T-helper 22 cell (primary cell): Measurements from ENCODE around the gene OR51B4.
"Not testable (repeated sequence)": the region's sequence is repeated elsewhere in the genome, so short reads cannot be mapped to it uniquely, and the experiment has no call there.

Experiments
- DNase-seq: peaks from one replicate; pipeline ENCODE4 v3.0.0-alpha.2; 2020; ENCODE audit warnings: low read depth

Gene OR51B4

DNA sequence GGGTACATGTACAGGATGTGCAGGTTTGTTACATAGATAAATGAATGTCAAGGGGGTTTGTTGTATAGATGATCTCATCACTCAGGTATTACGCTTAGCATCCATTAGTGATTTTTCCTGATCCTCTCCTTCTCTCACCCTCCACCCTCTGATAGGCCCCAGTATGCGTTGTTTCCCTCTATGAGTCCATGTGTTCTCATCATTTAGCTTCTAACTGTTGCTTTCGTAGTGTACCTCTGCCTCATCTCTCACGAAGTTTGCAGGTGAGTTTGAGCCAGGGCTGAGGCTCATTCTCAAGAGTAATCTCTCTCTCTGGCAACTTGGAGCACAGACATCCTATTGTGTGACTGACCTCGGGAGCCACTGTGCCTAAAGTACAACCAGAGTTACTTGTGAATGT, 27.4 kb downstream of the OR51B4 start:
- no peak for DNase-seq

DNA sequence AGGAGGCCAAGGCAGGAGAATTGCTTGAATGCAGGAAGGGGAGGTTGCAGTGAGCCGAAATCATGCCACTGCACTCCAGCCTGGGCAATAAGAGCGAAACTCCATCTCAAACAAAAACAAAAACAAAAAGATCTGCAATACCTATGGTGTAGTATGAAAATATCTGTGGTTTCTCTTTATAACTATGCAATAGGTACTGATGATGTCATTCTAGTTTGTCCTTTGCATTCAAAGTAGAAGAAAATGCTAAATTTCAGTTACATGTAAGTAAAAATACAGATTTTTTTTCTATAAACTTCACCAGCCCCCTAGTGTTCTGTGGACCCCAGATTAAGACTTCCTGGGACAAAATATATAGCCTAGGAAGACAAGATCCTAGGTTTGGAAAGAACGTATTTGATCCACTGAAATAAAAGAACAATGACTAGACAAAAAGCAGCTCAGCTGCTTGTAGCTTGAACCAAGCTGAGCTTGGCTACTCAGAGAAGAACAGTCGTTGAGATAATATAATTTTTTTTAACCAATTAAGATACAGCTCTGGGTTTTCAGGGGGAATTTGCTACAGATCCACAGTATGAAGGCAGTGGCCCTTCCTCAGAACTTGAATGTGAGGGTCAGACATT, 29.2 kb downstream of the OR51B4 start:
- DNase-seq, result no peak

DNA sequence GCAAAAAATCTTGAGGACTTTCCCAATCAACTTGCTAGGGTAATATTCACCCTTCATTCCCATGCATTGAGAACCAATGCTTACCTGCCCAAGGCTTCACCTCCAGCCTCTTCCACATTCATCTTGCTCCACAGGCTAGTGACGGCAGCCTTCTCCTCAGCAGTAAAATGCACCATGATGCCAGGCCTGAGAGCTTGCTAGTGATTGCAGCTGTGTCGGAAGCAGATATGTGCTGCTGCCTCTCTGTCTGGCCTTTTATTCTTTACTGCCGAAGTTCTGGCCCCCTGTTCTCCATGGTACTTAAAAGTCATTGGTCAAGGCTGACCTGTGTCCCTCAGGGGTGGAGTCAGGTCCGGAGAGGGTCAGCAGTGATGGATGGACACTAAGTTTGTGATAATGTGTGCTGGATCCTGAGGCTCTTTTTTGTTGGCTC, 32.0 kb downstream of the OR51B4 start, which contains the start of gene HBE1:
TSS of gene HBE1 (minus strand) at position 231 of the 433 bp plus-strand sequence. CDS start at position 176, 55 bp downstream.
- DNase-seq, result no peak

DNA sequence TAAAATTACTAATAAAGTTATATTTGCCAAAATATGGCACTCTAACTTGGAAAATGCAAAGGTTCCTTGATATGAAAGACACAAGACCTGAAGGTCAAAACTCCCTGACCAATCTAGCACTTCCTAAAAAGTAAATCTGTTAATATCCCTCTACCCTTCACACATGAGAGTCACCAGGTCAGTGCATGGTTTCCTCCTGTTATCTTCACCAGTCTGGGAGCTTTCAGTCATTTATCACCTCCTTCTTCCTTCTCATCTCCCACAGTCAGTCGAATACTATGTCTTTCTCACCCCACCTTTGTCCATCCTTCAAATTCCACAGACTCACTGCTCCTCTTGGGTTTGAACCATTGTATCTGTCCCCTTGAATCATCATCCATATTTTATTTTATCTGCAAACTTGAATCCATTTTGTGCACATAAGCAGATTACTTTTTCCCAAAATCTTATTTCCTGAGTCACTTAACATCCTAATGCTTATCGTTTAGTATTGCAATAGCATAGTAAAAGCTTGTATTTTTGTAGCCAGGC, 34.6 kb downstream of the OR51B4 start:
- no peak for DNase-seq

DNA sequence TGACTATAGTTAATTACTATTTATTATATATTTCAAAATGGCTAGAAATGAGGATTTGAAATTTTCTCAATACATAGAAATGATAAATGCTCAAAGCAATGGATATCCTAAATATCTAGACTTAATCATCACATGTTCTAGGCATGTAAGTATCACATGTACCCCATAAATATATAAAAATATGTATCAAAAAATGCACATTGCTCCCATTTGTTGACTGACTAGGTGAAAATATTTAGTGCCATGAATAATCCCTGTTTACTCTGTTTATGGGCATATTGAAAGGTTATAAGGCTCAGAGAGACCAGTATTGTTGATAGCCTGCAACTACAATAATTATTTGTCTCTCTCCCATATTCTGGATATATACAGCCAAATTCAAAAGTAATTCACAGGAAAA, 35.1 kb downstream of the OR51B4 start:
- no peak for DNase-seq

DNA sequence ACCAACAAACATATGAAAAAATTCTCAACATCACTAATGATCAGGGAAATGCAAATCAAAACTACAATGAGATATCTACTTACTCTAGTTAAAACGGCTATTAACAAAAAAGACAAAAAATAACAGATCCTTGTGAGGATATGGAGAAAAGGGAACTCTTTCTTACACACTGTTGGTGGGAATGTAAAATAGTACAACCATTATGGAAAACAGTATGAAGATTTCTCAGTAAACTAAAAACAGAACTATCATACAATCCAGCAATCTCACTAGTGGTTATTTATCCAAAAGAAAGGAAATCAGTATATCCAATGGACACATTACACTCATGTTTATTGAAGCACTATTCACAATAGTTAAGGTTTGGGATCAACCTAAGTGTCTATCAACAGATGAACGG, 35.9 kb downstream of the OR51B4 start:
- DNase-seq, result no peak

DNA sequence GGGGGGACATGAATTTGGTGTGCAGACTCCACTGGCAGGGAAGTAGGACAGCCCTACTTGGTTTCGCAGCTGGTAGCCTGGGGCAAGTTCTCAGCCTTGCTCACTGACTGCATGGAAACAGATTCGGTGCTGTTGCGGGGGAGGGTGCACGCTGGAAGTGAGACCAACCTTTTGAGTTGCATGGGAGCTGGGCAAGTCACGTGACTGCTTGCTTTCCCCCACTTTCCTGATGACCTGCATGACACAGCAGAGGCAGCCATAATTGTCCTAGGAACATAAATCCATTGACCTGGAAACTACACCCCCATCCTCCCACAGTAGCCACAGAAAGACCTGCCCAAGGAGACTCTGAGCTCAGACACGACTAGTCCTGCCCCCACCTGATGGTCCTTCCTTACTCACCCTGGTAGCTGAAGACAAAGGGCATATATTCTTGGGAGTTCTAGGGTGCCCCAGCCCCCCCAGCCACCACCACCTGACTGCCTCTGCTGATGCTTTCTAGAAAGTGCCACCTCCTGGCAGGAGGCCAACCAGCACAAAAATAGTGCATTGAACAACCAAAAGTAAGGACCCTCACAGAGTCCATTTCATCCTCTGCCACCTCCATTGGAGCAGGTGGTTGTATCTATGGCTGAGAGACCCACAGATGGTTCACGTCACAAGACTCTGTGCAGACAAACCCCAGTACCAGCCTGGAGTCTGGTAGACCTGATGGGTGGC, 43.0 kb downstream of the OR51B4 start:
- no peak for DNase-seq

DNA sequence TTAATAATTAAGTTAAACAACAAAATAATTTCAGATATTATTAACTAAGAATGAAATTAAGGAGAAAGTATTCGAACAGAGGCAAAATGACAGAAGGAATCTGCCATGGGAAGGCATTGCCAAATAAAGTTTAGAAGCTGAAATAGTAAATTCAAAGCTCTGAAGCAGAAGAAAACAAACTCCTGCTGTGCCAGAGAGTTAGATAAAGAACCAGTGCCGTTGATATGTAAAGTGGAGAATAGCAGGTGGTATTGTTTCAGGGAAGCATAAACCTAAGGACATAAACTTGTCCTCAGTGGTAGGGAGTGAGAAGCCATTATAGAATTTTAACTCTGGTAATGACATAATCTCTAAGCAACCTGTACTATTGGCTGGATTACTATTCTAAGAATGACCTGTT, 44.5 kb downstream of the OR51B4 start:
- no peak for DNase-seq

DNA sequence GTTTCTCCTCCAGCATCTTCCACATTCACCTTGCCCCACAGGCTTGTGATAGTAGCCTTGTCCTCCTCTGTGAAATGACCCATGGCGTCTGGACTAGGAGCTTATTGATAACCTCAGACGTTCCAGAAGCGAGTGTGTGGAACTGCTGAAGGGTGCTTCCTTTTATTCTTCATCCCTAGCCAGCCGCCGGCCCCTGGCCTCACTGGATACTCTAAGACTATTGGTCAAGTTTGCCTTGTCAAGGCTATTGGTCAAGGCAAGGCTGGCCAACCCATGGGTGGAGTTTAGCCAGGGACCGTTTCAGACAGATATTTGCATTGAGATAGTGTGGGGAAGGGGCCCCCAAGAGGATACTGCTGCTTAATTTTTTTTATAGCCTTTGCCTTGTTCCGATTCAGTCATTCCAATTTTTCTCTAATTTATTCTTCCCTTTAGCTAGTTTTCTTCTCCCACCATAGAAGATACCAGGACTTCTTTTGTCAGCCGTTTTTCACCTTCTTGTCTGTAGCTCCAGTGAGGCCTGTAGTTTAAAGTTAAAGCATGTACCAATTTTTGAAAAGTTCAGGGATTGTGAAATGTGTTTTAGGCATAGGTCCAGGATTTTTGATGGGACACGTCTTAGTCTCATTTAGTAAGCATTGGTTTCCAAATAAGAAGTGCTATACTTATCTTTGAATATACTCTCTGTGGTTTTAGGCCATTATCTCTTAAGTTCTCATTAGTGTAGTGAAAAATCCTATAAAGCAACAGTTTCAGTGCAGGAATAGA, 46.9 kb downstream of the OR51B4 start, which contains the start of gene HBG2:
TSS of gene HBG2 (minus strand) at position 136 of the 768 bp plus-strand sequence. CDS start at position 83, 53 bp downstream.
- DNase-seq, result not testable (repeated sequence)

DNA sequence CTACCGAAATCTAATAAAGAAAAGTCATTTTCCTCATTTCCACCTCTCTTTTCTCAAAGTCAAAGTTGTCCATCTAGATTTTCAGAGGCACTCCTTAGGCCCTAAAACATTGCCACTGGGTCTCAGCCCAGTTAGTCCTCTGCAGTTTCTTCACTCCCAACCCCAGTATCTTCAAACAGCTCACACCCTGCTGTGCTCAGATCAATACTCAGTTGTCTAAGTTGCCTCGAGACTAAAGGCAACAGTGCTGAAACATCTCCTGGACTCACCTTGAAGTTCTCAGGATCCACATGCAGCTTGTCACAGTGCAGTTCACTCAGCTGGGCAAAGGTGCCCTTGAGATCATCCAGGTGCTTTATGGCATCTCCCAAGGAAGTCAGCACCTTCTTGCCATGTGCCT, 47.7 kb downstream of the OR51B4 start:
- not testable (repeated sequence) for DNase-seq

DNA sequence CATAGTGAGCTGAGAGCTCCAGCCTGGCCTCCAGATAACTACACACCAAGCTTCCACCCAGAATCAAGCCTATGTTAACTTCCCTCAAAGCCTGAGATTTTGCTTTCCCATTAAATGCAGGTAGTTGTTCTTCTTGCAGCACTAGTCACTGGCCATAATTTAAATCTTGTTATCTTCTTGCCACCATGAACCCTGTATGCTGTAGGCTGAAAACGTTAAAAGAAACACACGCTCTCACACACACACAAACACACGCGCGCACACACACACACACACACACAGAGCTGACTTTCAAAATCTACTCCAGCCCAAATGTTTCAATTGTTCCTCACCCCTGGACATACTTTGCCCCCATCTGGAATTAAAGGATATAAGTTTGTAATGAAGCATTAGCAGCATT, 48.3 kb downstream of the OR51B4 start:
- DNase-seq, result not testable (repeated sequence)

DNA sequence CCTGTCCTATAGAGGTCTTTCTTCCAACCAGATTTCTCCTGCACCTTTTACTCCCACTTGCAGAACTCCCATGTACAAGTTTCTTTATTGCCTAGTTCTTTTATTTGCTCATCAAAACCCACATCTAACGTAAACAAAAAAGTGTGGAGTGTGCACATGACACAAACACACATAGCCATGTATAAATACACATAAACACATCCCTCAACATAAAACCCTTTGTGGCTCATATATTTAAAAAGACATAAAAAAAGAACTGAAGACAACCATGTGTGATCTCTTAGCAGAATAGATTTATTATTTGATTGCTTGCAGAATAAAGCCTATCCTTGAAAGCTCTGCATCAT, 48.9 kb downstream of the OR51B4 start:
- no peak for DNase-seq

DNA sequence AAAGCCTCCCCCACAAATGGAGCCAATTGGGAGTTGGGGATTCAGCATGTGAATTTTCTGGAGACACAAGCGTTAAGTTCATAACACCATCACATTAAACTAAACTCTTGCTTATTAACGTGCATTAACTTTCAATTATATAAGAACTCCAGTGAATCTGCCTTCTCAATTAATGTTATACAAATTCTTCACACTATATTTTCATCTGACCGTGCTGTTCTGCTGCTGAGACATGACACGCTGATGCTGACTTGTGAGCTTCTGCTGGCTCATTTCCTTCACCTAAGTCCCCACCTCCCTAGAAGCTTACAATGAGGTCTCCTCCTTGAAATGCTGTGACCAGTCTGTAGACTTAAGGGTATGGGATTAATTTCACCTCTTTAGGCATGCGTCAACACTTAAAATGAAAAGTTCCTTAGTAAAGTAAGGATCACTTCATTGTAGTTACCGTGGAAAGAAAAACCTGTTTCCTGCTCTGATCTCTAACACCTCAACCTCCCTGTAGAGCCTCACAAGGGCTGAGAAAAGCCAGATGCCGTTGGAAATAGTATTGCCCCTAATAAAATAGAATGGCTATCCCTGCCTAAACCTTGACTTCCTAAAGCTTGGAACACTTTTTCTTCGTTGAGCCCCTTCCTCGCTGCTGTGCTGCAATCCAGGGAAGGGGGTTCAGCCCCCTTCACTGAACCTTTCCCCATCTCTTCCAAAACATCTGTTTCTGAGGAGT, 49.4 kb downstream of the OR51B4 start:
- no peak for DNase-seq

DNA sequence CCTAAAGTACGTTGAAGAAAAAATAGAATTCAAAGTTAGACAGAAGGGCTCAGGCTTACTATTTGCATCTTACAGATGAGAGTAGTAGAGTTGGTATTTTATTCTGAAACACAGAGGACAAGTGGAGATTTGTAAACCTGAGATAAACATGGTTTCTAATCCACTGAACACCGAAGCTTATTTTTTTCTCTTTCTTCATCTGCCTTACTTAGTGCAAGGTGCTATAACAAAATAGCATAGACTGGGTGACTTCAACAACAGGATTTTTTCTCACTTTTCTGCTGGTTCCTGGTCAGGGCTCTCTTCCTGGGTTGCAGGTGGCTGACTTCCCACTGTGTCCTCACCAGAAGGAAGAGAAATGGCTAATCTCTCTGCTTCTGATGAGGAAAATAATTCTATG, 50.0 kb downstream of the OR51B4 start:
- no peak for DNase-seq
